BJ (cell line): ENCODE results near the gene NABP2. TPM values are rescaled to one million over a fixed set of nuclear protein-coding genes. Genes with fewer than 3 reads are reported as not detected.

Experiments used
- CTCF ChIA-PET: fragments of 350-600 bp; formaldehyde crosslinking; extraction: SDS; loops from one replicate; lab custom pipeline; 2021; ENCODE audit warnings: antibody characterized with exemption, inconsistent platforms; lab: Yijun Ruan, JAX
- POLR2A ChIA-PET: fragments of 300-600 bp; sonication (Branson Sonifier 250); formaldehyde crosslinking; extraction: SDS; loops from one replicate; lab custom pipeline; 2021; ENCODE audit warnings: antibody characterized with exemption; lab: Charles Lee
- DNase-seq: peaks from one replicate; pipeline ENCODE4 v3.0.0-alpha.2; 2011; ENCODE audit warnings: low read depth
- H3K27me3 ChIP-seq: 2 replicates; pipeline ENCODE4 v1.6.0; 2011; ENCODE audit warnings: low read length; ENCODE audit not compliant: control insufficient read depth, insufficient read depth
- H3K36me3 ChIP-seq: 2 replicates; pipeline ENCODE4 v1.5.1; 2011; ENCODE audit warnings: low read length; ENCODE audit not compliant: control insufficient read depth, insufficient read depth
- H3K4me3 ChIP-seq: 2 replicates; pipeline ENCODE4 v1.5.1; 2011; ENCODE audit warnings: low read depth, mild to moderate bottlenecking, control low read depth, low read length
- CTCF ChIP-seq: IDR thresholded peaks from 2 replicates; pipeline ENCODE4 v1.5.1; 2011; ENCODE audit warnings: low read depth, mild to moderate bottlenecking, control low read depth, inconsistent platforms, low read length, moderate library complexity; ENCODE audit not compliant: insufficient read depth
- polyA plus RNA-seq: library from polyadenylated mRNA; depleted of rRNA; stranded (reverse); fragments of >200 nt; gene quantifications from 2 replicates; pipeline ENCODE4 v1.2.3, GENCODE V29; 2011

NABP2 gene
- polyA plus RNA-seq, 1 experiment = 52.0 TPM

- POLR2A ChIA-PET = no interaction called here
- H3K36me3 ChIP-seq = peaks cover 40% of the 10 kb centered on the region
- no peak for TF ChIP-seq CTCF
- CTCF ChIA-PET = interaction anchor here (0.6 kb wide), 1 partner anchor 27 kb away, joined by 3 read pairs; no protein-coding TSS in a partner anchor
- H3K4me3 ChIP-seq = no peak overlapping the region
- no peaks in the 10 kb centered on the region for H3K27me3 ChIP-seq
- no peak for DNase-seq
Observed at GRCh38 chr12:56241424-56242303, 17.5 kb downstream of the NABP2 start.

GRCh38 chr12:56242986-56243385 lies 18.8 kb downstream of the NABP2 start:
- no peaks in the 10 kb centered on the region for H3K27me3 ChIP-seq
- TF ChIP-seq CTCF = no peak
- DNase-seq = no peak
- no peak overlapping the region for H3K4me3 ChIP-seq
- H3K36me3 ChIP-seq = peaks cover 46% of the 10 kb centered on the region
- CTCF ChIA-PET = interaction anchor here (1.7 kb wide), 1 partner anchor 10 kb away, joined by 4 read pairs; no protein-coding TSS in a partner anchor
- POLR2A ChIA-PET = no interaction called here

GRCh38 chr12:56243731-56244181 lies 19.6 kb downstream of the NABP2 start:
- POLR2A ChIA-PET = no interaction called here
- Histone ChIP-seq H3K36me3 (peaks cover 54% of the 10 kb centered on the region), H3K27me3 (no peaks in the 10 kb centered on the region), H3K4me3 (no peak overlapping the region)
- no peak for TF ChIP-seq CTCF
- no peak for DNase-seq
- CTCF ChIA-PET = interaction anchor here (1.7 to 6.2 kb wide), 3 partner anchors 9 to 13 kb away, joined by 4 to 40 read pairs (median 4); partner anchors contain the start of gene ANKRD52

- Histone ChIP-seq H3K4me3 (no peak overlapping the region), H3K27me3 (no peaks in the 10 kb centered on the region), H3K36me3 (peaks cover 57% of the 10 kb centered on the region)
- DNase-seq = no peak
- no peak for TF ChIP-seq CTCF
- CTCF ChIA-PET = interaction anchor here (1.0 to 6.2 kb wide), 4 partner anchors 9 to 55 kb away, joined by 3 to 40 read pairs (median 4); partner anchors contain the start of genes ANKRD52 and SMARCC2
- POLR2A ChIA-PET = no interaction called here
Observed at GRCh38 chr12:56244494-56244893, 20.4 kb downstream of the NABP2 start.

GRCh38 chr12:56247923-56248322 lies 23.8 kb downstream of the NABP2 start:
- Histone ChIP-seq H3K27me3 (no peaks in the 10 kb centered on the region), H3K36me3 (peaks cover 62% of the 10 kb centered on the region), H3K4me3 (no peak overlapping the region)
- no peak for TF ChIP-seq CTCF
- POLR2A ChIA-PET = no interaction called here
- CTCF ChIA-PET = interaction anchor here (1.8 to 6.2 kb wide), 4 partner anchors 9 to 128 kb away, joined by 5 to 40 read pairs (median 6); partner anchors contain the start of genes ANKRD52, RNF41 and SMARCC2
- DNase-seq = no peak
